H1 (cell line): Measurements from ENCODE around the gene EN2. TPM values are rescaled to one million over a fixed set of nuclear protein-coding genes. Genes with fewer than 3 reads are reported as not detected.

Experiments
- CTCF ChIA-PET: fragments of 300-600 bp; sonication (Branson Sonifier 250); formaldehyde crosslinking; loops from one replicate; lab custom pipeline; 2021; ENCODE audit not compliant: partially characterized antibody; lab: Charles Lee
- POLR2A ChIA-PET: fragments of 300-600 bp; sonication (Branson Sonifier 250); formaldehyde crosslinking; loops from one replicate; lab custom pipeline; 2021; ENCODE audit warnings: inconsistent platforms; ENCODE audit not compliant: partially characterized antibody; lab: Charles Lee
- DNase-seq, 2 experiments: peaks; one replicate each; pipeline versions ENCODE4 v3.0.0 to v3.0.0-alpha.2; 2010 to 2022; ENCODE audit warnings: low spot score in 2 of 2, low read depth in 1 of 2, mixed read lengths in 1 of 2
- FAIRE-seq: peaks from 2 replicates; lab custom pipeline; 2011; peaks lifted over from hg19 to GRCh38; lab: Jason Lieb, UNC
- H2AFZ ChIP-seq: 2 replicates; pipeline ENCODE4 v1.8.1; 2012; ENCODE audit warnings: low read length, inconsistent platforms
- H2AK5ac ChIP-seq: 2 replicates; pipeline ENCODE4 v1.6.1; 2013; ENCODE audit warnings: low read depth, low read length
- H2BK120ac ChIP-seq: replicated peaks from 2 replicates; pipeline ENCODE3; 2013; ENCODE audit warnings: low read depth, low read length, inconsistent platforms
- H2BK12ac ChIP-seq: 2 replicates; pipeline ENCODE4 v1.6.1; 2013; ENCODE audit warnings: low read depth, low read length
- H2BK15ac ChIP-seq: 2 replicates; pipeline ENCODE4 v1.6.1; 2013; ENCODE audit warnings: low read length
- H2BK20ac ChIP-seq: 2 replicates; pipeline ENCODE4 v1.6.1; 2013; ENCODE audit warnings: low read length
- H2BK5ac ChIP-seq: 2 replicates; pipeline ENCODE4 v1.6.1; 2013; ENCODE audit warnings: low read depth, low read length
- H3K14ac ChIP-seq: 2 replicates; pipeline ENCODE4 v1.6.1; 2013; ENCODE audit warnings: inconsistent platforms; ENCODE audit not compliant: insufficient read length
- H3K18ac ChIP-seq: 2 replicates; pipeline ENCODE4 v1.6.1; 2013; ENCODE audit warnings: low read length; ENCODE audit errors: extremely low read depth
- H3K23ac ChIP-seq: 2 replicates; pipeline ENCODE4 v1.6.1; 2013; ENCODE audit warnings: inconsistent platforms; ENCODE audit not compliant: insufficient read length
- H3K23me2 ChIP-seq: 2 replicates; pipeline ENCODE4 v1.6.1; 2013; ENCODE audit warnings: low read depth, low read length
- H3K27ac ChIP-seq: 2 replicates; pipeline ENCODE4 v1.6.1; 2011; ENCODE audit warnings: low read depth, low read length, inconsistent platforms
- H3K27me3 ChIP-seq, 4 experiments: replicated peaks in 1 of 4; 1 replicate in 1 of 4; 2 replicates in 3 of 4; pipeline versions ENCODE4 v1.6.1 to v1.8.1; 2011 to 2013; ENCODE audit warnings: low read length in 3 of 4, mild to moderate bottlenecking in 3 of 4, inconsistent platforms in 2 of 4, mixed read lengths in 2 of 4, moderate library complexity in 1 of 4; ENCODE audit not compliant: control insufficient read depth in 3 of 4, insufficient read depth in 3 of 4; ENCODE audit errors: extremely low read depth in 1 of 4
- H3K36me3 ChIP-seq, 4 experiments: 2 replicates each; pipeline versions ENCODE4 v1.6.1 to v1.8.1; 2011 to 2013; ENCODE audit warnings: mild to moderate bottlenecking in 4 of 4, low read length in 3 of 4, moderate library complexity in 2 of 4, control low read depth in 1 of 4, inconsistent platforms in 1 of 4; ENCODE audit not compliant: insufficient read depth in 4 of 4, control insufficient read depth in 2 of 4
- H3K4ac ChIP-seq: replicated peaks from 2 replicates; pipeline ENCODE3; 2013; ENCODE audit warnings: low read length, low read depth, mixed read lengths, inconsistent platforms; ENCODE audit not compliant: insufficient read length
- H3K4me1 ChIP-seq, 4 experiments: replicated peaks in 1 of 4; 1 replicate in 1 of 4; 2 replicates in 3 of 4; pipeline versions ENCODE4 v1.6.1 to v1.8.1; 2011 to 2013; ENCODE audit warnings: low read length in 3 of 4, inconsistent platforms in 2 of 4, mixed read lengths in 1 of 4; ENCODE audit not compliant: insufficient read depth in 4 of 4, control insufficient read depth in 3 of 4
- H3K4me2 ChIP-seq, 2 experiments: 2 replicates each; pipeline versions ENCODE4 v1.6.1 to v1.8.1; 2011 to 2013; ENCODE audit warnings: low read depth in 2 of 2, low read length in 2 of 2, control low read depth in 1 of 2, inconsistent platforms in 1 of 2, mild to moderate bottlenecking in 1 of 2; ENCODE audit not compliant: insufficient read depth in 1 of 2
- H3K4me3 ChIP-seq, 4 experiments: fragments of 200-600, 300-600 bp in 1 of 4; sonication (generic), shearing (Covaris generic), sonication (Bioruptor Twin) in 1 of 4; 2 replicates each; pipeline versions ENCODE4 v1.5.1 to v1.8.1; 2011 to 2016; ENCODE audit warnings: low read length in 4 of 4, low read depth in 3 of 4, control low read depth in 2 of 4, inconsistent platforms in 2 of 4, mild to moderate bottlenecking in 2 of 4, mixed read lengths in 1 of 4, moderate library complexity in 1 of 4; ENCODE audit not compliant: insufficient read depth in 2 of 4; ENCODE audit errors: extremely low read depth in 1 of 4
- H3K56ac ChIP-seq: replicated peaks from 2 replicates; pipeline ENCODE3; 2013; ENCODE audit warnings: low read depth, mild to moderate bottlenecking, mixed read lengths, low read length, inconsistent platforms; ENCODE audit not compliant: insufficient read length
- H3K79me1 ChIP-seq: 2 replicates; pipeline ENCODE4 v1.6.1; 2013; ENCODE audit warnings: low read depth, low read length, control low read depth
- H3K79me2 ChIP-seq, 2 experiments: 2 replicates each; pipeline versions ENCODE4 v1.6.1 to v1.8.1; 2012 to 2013; ENCODE audit warnings: low read length in 2 of 2, mild to moderate bottlenecking in 2 of 2, inconsistent platforms in 1 of 2; ENCODE audit not compliant: insufficient read depth in 2 of 2, control insufficient read depth in 1 of 2
- H3K9ac ChIP-seq, 4 experiments: replicated peaks in 1 of 4; 1 replicate in 1 of 4; 2 replicates in 3 of 4; pipeline versions ENCODE4 v1.6.1 to v1.8.1; 2011 to 2013; ENCODE audit warnings: low read depth in 3 of 4, low read length in 3 of 4, control low read depth in 2 of 4, mild to moderate bottlenecking in 2 of 4, moderate library complexity in 2 of 4, inconsistent platforms in 1 of 4; ENCODE audit errors: extremely low read depth in 1 of 4
- H3K9me3 ChIP-seq, 2 experiments: 2 replicates each; pipeline versions ENCODE4 v1.6.1 to v1.8.1; 2012 to 2013; ENCODE audit warnings: mild to moderate bottlenecking in 2 of 2, moderate library complexity in 2 of 2, control low read depth in 1 of 2, inconsistent platforms in 1 of 2, low read depth in 1 of 2, low read length in 1 of 2, mixed read lengths in 1 of 2; ENCODE audit not compliant: insufficient read depth in 2 of 2
- H4K20me1 ChIP-seq, 2 experiments: replicated peaks in 1 of 2; 2 replicates each; pipeline versions ENCODE3 to v1.8.1; 2011 to 2013; ENCODE audit warnings: inconsistent platforms in 2 of 2, low read length in 2 of 2, mild to moderate bottlenecking in 1 of 2; ENCODE audit not compliant: insufficient read depth in 2 of 2, control insufficient read depth in 1 of 2
- H4K5ac ChIP-seq: 2 replicates; pipeline ENCODE4 v1.6.1; 2013; ENCODE audit warnings: low read length, low read depth, mixed read lengths, inconsistent platforms; ENCODE audit not compliant: insufficient read length
- H4K8ac ChIP-seq: 2 replicates; pipeline ENCODE4 v1.8.0; 2013; ENCODE audit warnings: mild to moderate bottlenecking, moderate library complexity, low read length, inconsistent platforms; ENCODE audit not compliant: insufficient read depth; ENCODE audit errors: extremely low read depth
- H4K91ac ChIP-seq: replicated peaks from 2 replicates; pipeline ENCODE3; 2013; ENCODE audit warnings: low read length, mixed read lengths, inconsistent platforms; ENCODE audit not compliant: insufficient read length
- POLR2AphosphoS5 ChIP-seq: IDR thresholded peaks from 2 replicates; pipeline ENCODE4 v1.6.1; 2011; ENCODE audit warnings: low read depth, low read length
- RNF2 ChIP-seq: fragments of 200-900, 300-1000 bp; sonication (generic); IDR thresholded peaks from 2 replicates; pipeline ENCODE4 v1.7.1; 2016; ENCODE audit warnings: borderline replicate concordance, low read depth, mild to moderate bottlenecking, antibody characterized with exemption, low read length; ENCODE audit not compliant: poor library complexity, severe bottlenecking; ENCODE audit errors: missing control alignments
- SP4 ChIP-seq: IDR thresholded peaks from 2 replicates; pipeline ENCODE4 v1.6.1; 2012; ENCODE audit warnings: low read length, inconsistent platforms
- WGBS, 2 experiments: shearing (Covaris generic) in 1 of 2; methylation state at CpG; one replicate each; pipeline versions ENCODE4 v1.1.6 to v1.1.7; 2013 to 2015; ENCODE audit warnings: low lambda C conversion rate in 2 of 2, mixed read lengths in 2 of 2, inconsistent platforms in 1 of 2, low coverage in 1 of 2, missing lambda C conversion rate in 1 of 2; ENCODE audit not compliant: insufficient replicate concordance in 2 of 2, insufficient coverage in 1 of 2, insufficient read length in 1 of 2; ENCODE audit errors: extremely low coverage in 1 of 2, missing lambda C conversion rate in 1 of 2; 5-methylcytosine and 5-hydroxymethylcytosine counted together
- polyA plus RNA-seq, 7 experiments: library from polyadenylated mRNA; depleted of rRNA in 3 of 7; stranded (reverse) in 5 of 7; unstranded in 2 of 7; fragments of >200 nt in 5 of 7; fragments of 200-250 nt in 2 of 7; gene quantifications; 1 replicate in 5 of 7; 2 replicates in 1 of 7; 4 replicates in 1 of 7; pipeline versions ENCODE4 v1.2.1 to v1.2.3, GENCODE V29; 2011 to 2013; ENCODE audit warnings: missing spikeins in 2 of 7, mixed read lengths in 2 of 7
- total RNA-seq: library from RNA; stranded (reverse); fragmentation: NEBNext Ultra II Directional; extraction: Animal tissue kit (Norgen Biotek cat#: 25700); gene quantifications from 2 replicates; pipeline ENCODE4 v1.2.1, GENCODE V29; 2021

Gene EN2
- total and polyA plus RNA-seq, 2 of the 8 experiments (the other 6 are each of a cell fraction or from before 2014, with no cell fraction given), result not detected

DNA sequence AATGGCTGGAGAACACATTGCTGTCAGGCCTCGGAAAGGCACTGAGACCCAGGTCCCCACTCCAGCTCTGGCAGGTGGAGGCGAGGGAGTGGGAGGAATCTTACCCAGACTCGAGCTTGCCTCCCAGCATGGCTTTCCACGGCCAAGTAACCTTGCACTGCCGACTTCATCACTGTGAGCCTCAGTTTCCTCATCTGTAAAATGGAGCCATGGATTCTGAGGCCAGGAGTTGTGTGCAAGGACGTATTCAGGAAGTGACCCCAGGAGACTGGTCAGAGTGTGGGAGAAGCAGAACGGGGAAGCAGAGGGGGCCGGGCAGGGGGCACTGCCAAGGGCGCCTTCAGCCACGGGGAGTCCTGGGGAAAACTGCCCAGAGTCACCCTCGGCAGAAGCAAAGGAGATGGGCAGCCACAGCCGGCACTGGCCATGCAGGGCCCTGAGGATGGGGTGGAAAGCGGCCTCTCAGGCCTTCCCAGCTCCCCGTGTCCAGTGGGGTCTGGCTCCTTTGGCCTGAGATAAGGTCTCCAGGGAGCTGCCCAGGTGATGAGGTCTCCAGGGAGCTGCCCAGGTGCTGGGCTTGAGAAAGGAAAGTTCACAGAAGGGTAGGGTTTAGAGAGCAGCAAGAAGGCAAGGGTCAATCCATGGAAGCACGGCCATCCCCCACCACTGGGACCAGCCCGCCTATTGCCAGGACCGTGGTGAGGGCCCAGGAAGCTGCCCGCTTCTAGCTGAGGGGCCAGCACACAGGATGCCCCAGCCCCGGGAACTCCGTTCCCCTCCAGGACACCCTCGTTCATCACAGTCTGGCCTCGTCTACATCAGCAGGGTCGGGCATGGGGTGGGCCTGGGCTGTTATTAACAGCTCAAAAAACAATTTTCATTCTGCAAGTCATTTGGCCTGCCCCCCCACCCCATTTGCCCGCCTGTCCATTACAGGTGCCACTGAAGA lies 34.3 kb upstream of the EN2 start:
- no peak overlapping the region for H2BK5ac ChIP-seq
- FAIRE-seq (no peak), DNase-seq (no peak)
- WGBS, 2 experiments, result 94% methylated on average over 21 of the region's 24 CpGs; no CpG with 5 or more reads in 1 of the 2 experiments
- POLR2A ChIA-PET, result no interaction called here
- H3K56ac ChIP-seq, result no peak overlapping the region
- H3K4me2 ChIP-seq, result no peak overlapping the region
- H3K79me1 ChIP-seq, result no peaks in the 10 kb centered on the region
- H4K20me1 ChIP-seq, result peaks cover 0 to 2% of the 10 kb centered on the region in 2 experiments
- no peak overlapping the region for H2AK5ac ChIP-seq
- no peak overlapping the region for H3K27ac ChIP-seq
- H3K4me1 ChIP-seq, result no peaks in the 10 kb centered on the region; a peak in 1 of 7 replicates
- H4K8ac ChIP-seq, result no peak overlapping the region
- no peaks in the 10 kb centered on the region for H3K79me2 ChIP-seq
- H2BK15ac ChIP-seq, result no peak overlapping the region
- H3K14ac ChIP-seq, result no peak overlapping the region
- H3K18ac ChIP-seq, result no peak overlapping the region
- TF ChIP-seq RNF2, result no peak
- no peak for TF ChIP-seq SP4
- no peak for TF ChIP-seq POLR2AphosphoS5
- H3K36me3 ChIP-seq, result no peaks in the 10 kb centered on the region
- H3K27me3 ChIP-seq, result no peaks in the 10 kb centered on the region; a peak in 3 of 7 replicates
- H3K23ac ChIP-seq, result no peak overlapping the region
- H2BK20ac ChIP-seq, result no peak overlapping the region
- no peak overlapping the region for H3K4me3 ChIP-seq
- no peak overlapping the region for H3K4ac ChIP-seq
- H3K9ac ChIP-seq, result no peak overlapping the region
- CTCF ChIA-PET, result interaction anchor here (1.2 to 3.7 kb wide), 6 partner anchors 11 to 67 kb away, joined by 3 to 18 read pairs (median 4); no protein-coding TSS in a partner anchor
- no peaks in the 10 kb centered on the region; the same call in 1 of the 2 replicates for H3K23me2 ChIP-seq
- H2BK120ac ChIP-seq, result no peak overlapping the region
- no peaks in the 10 kb centered on the region for H3K9me3 ChIP-seq
- no peak overlapping the region for H2BK12ac ChIP-seq
- no peak overlapping the region for H2AFZ ChIP-seq
- no peak overlapping the region for H4K91ac ChIP-seq
- H4K5ac ChIP-seq, result no peak overlapping the region
